Activated T-cell treated with anti-CD3 and anti-CD28 coated beads, Interleukin-2, amount 50 U/mL, for 72 hours (primary cell): Measurements from ENCODE around the gene TTC13. TPM values are rescaled to one million over a fixed set of nuclear protein-coding genes. Genes with fewer than 3 reads are reported as not detected.

Experiments used
- ATAC-seq, 2 donors: fragments of 150-1000 bp; cut with Tn5 transposase; replicated peaks in 1 of 2; 2 replicates each; pipeline ENCODE4 v1.10.0; 2021; ENCODE audit warnings: moderate library complexity in 2 of 2, mild to moderate bottlenecking in 1 of 2
- DNase-seq, 2 donors: peaks; one replicate each; pipeline ENCODE4 v3.0.0; 2021 to 2022; ENCODE audit warnings: mixed read lengths in 1 of 2
- H3K27ac Mint-ChIP-seq: one replicate; pipeline ENCODE4 v1.8.0; 2022; ENCODE audit warnings: mild to moderate bottlenecking, moderate library complexity, mixed read lengths
- H3K27me3 Mint-ChIP-seq: one replicate; pipeline ENCODE4 v1.8.0; 2022; ENCODE audit warnings: low read depth, mixed read lengths
- H3K36me3 Mint-ChIP-seq, 2 donors: one replicate each; pipeline ENCODE4 v1.8.0; 2022; ENCODE audit warnings: mixed read lengths in 2 of 2, mild to moderate bottlenecking in 1 of 2; ENCODE audit not compliant: insufficient read depth in 2 of 2
- H3K4me1 Mint-ChIP-seq: one replicate; pipeline ENCODE4 v1.8.0; 2022; ENCODE audit warnings: low read depth, mixed read lengths
- H3K4me3 Mint-ChIP-seq, 2 donors: one replicate each; pipeline ENCODE4 v1.8.0; 2022; ENCODE audit warnings: mild to moderate bottlenecking in 2 of 2, mixed read lengths in 2 of 2, moderate library complexity in 2 of 2
- H3K9me3 Mint-ChIP-seq, 2 donors: one replicate each; pipeline ENCODE4 v1.8.0; 2022; ENCODE audit warnings: mixed read lengths in 2 of 2
- total RNA-seq, 2 donors: library from RNA; stranded (reverse); gene quantifications; one replicate each; pipeline ENCODE4 v1.2.3, GENCODE V29; 2022

TTC13 gene
- total RNA-seq, 2 donors from 2014 or later: 18.6 to 18.8 TPM

DNA sequence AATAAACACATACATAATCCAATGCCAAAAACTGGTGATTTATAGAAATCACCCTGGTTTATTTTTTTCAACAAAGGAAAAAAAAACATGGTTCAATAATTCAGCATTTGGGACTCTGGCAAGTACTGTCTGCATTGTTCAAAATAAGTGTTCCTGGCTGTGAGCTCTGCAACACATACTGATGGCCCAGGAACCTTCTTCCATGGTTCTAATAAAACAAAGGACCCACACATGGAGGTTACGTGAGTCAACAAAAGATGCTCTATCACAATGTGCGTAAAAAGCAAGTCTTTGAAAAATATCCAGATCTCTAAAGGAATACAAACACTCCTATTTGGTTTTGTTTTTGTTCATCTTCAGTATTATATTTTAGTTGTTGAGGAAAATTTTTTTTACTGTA lies 72.4 kb downstream of the TTC13 start:
- Mint-ChIP-seq H3K36me3 (peaks cover 4 to 6% of the 10 kb centered on the region in 2 donors), H3K4me1 (no peaks in the 10 kb centered on the region), H3K27ac (no peak overlapping the region), H3K4me3 (no peak overlapping the region), H3K9me3 (no peaks in the 10 kb centered on the region), H3K27me3 (no peaks in the 10 kb centered on the region)
- DNase-seq (no peak), ATAC-seq (no peak)

DNA sequence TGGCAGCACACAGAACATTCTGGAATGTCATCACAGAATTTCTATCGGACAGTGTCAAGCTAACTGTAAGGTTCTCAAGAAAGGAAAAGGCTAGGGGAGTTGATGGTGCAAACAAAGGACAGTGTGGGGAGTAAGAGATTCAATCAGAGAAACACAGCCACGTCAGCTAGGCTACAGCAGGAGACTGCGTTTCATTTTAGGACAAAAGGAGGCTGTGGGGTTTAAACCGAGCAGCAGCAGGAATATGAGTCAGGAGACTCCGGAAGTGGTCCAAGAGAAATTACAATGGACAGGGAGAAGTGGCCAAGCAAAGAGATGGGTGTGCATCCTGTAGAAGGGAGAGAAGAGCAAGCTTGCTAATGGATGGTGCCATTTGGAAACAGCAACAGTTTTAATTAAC lies 72.9 kb downstream of the TTC13 start:
- Mint-ChIP-seq H3K4me3 (no peak overlapping the region), H3K27ac (peak overlapping the region; percentile 8), H3K4me1 (no peaks in the 10 kb centered on the region), H3K9me3 (no peaks in the 10 kb centered on the region), H3K27me3 (no peaks in the 10 kb centered on the region), H3K36me3 (peaks cover 4 to 7% of the 10 kb centered on the region in 2 donors)
- ATAC-seq (no peak), DNase-seq (no peak)

DNA sequence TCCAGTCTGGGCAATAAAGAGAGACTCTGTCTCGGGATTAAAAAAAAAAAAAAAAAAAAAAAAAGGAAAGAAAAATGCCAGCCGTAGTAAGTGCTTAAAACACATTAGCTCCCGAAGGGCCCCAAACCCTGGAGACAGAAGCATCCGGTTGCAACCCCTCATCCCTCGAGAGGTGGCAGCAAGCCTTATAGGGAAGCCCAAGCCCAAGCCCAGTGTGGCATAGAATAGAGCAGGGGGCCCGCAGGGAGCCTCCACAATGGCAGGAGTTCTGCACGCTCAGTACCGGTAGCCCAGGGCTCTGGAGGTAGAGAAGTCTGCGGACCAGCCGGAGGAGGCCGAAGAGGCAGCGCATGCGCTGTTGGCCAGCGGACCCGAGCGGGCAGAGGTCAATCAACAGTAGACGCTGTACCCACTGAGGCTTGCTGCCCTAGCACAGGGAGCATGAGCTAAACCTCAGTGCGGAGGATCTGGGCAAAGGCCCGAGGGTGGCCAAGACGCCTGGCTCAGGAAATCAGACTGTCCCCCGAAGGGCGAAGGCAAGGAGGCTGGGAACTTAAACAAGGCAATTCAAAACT lies 76.2 kb downstream of the TTC13 start:
- Mint-ChIP-seq H3K4me3 (no peak overlapping the region), H3K27ac (no peak overlapping the region)

DNA sequence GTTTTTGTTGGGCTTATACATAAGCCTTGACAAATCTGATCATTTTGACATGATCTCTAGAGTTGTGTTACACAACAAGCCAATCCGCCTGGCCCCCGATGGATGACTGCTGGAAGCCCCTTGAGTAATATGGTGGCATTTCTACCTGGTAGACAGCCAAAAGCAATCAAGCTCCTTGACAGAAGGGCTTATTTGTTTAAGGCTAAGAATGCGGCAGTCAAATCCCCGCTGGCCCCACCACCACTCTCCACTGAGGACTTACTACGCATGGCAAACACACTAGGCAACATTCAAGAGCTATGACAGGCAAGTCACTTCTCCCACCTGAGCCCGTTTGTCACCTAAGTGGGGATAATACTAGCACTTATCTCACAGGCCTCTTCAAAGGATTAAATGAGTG lies 77.0 kb downstream of the TTC13 start:
- no peak overlapping the region for H3K4me3 Mint-ChIP-seq
- H3K36me3 Mint-ChIP-seq: peaks cover 0 to 1% of the 10 kb centered on the region in 2 donors

More for the DNA sequence above, 76.2 kb downstream of the TTC13 start:
- H3K9me3 Mint-ChIP-seq: no peaks in the 10 kb centered on the region
- H3K27me3 Mint-ChIP-seq: no peaks in the 10 kb centered on the region
- ATAC-seq (no peak), DNase-seq (no peak)
- peaks cover 0 to 3% of the 10 kb centered on the region in 2 donors for H3K36me3 Mint-ChIP-seq
- H3K4me1 Mint-ChIP-seq: no peaks in the 10 kb centered on the region

DNA sequence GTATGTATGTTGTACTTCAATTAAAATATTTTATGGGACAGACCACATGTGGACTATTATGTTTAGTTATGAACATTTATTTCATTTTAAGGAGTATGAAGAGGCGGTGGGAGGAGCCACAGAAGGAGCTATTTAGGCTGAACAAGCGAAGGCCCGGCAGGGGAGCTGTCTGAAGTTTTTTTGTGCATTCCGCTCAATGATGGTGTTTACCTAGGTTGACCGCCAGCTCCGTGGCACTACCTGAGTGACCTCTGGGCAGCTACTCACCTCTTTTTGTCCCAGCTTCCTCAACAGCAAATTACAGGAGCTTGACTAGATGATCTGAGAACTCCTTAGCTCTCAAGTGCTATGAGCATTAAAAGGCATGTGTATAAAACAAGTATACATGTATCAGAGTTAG lies 77.7 kb downstream of the TTC13 start:
- Mint-ChIP-seq H3K27me3 (no peaks in the 10 kb centered on the region), H3K4me1 (no peaks in the 10 kb centered on the region), H3K9me3 (no peaks in the 10 kb centered on the region), H3K27ac (peak overlapping the region; percentile 51), H3K4me3 (no peak overlapping the region), H3K36me3 (peaks cover 0 to 1% of the 10 kb centered on the region in 2 donors)
- ATAC-seq (no peak), DNase-seq (no peak)

More for the DNA sequence above, 77.0 kb downstream of the TTC13 start:
- Mint-ChIP-seq H3K27ac (no peak overlapping the region), H3K4me1 (no peaks in the 10 kb centered on the region), H3K27me3 (no peaks in the 10 kb centered on the region), H3K9me3 (no peaks in the 10 kb centered on the region)
- DNase-seq: no peak
- no peak for ATAC-seq

DNA sequence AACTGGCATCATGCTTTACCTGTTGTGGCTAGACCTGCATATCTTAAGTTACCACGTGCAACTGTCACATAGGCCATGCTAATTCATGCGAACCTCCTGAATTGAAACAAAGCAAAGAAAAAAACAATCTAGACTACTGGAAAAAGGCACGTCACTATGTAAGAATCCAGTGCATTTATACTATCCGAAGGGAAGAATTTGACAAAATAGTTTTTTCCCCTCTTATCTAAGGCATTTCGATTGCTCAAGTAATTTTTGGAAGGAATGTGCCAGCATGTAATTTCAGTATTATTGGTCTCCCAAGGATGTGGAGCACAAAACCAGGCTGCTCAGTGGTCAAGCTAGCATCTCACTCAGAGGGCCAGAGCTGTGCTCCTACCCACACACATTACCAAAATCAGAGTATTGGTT lies 78.8 kb downstream of the TTC13 start:
- Mint-ChIP-seq H3K9me3 (no peaks in the 10 kb centered on the region), H3K27me3 (no peaks in the 10 kb centered on the region), H3K4me1 (no peaks in the 10 kb centered on the region), H3K27ac (no peak overlapping the region), H3K36me3 (peaks cover 0 to 1% of the 10 kb centered on the region in 2 donors), H3K4me3 (no peak overlapping the region)
- ATAC-seq (no peak), DNase-seq (no peak)

DNA sequence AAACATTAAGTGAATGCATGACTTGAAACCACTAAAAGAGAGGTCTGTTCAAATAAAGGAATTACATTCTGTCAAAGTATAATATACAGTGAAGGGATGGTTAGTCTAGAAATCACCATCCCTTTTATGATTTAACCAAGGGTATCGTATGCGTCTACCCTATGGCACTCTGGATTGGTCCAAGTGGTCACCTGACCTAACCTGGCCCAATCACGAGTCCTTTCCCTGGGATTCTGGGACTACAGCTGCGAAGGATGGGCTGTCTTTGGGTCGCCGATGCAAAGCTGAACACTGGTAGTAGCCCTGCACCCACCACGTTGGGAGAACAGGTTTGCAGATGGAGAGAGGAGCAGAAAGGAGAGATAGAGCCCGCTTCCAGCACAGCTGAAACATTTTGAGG lies 79.9 kb downstream of the TTC13 start:
- Mint-ChIP-seq H3K9me3 (no peaks in the 10 kb centered on the region), H3K27ac (no peak overlapping the region), H3K4me1 (no peaks in the 10 kb centered on the region), H3K27me3 (no peaks in the 10 kb centered on the region), H3K36me3 (peaks cover 0 to 1% of the 10 kb centered on the region in 2 donors), H3K4me3 (no peak overlapping the region)
- DNase-seq (no peak), ATAC-seq (no peak)

DNA sequence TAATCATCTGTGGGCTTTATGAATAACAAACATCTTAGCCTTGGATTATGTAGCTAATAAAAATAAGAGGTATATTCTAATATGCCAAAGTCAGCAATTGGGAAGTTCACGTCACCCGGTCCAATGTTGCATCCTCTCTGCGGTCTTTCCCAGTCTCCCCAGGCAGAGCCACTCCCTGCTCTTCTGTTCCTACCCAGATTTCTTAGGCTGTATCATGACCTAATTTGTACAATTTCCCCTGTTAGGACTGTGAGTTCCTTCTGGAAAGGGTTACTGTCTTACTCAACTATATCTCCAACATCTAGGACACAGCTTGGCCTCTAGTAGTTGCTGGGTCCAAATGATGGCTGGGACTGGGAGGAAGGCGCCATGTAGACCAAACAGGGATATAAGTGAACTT lies 80.5 kb downstream of the TTC13 start:
- H3K9me3 Mint-ChIP-seq: no peaks in the 10 kb centered on the region
- ATAC-seq (no peak), DNase-seq (no peak)
- H3K27ac Mint-ChIP-seq: no peak overlapping the region
- H3K36me3 Mint-ChIP-seq: peaks cover 0 to 1% of the 10 kb centered on the region in 2 donors
- no peaks in the 10 kb centered on the region for H3K27me3 Mint-ChIP-seq
- no peak overlapping the region for H3K4me3 Mint-ChIP-seq
- H3K4me1 Mint-ChIP-seq: no peaks in the 10 kb centered on the region

DNA sequence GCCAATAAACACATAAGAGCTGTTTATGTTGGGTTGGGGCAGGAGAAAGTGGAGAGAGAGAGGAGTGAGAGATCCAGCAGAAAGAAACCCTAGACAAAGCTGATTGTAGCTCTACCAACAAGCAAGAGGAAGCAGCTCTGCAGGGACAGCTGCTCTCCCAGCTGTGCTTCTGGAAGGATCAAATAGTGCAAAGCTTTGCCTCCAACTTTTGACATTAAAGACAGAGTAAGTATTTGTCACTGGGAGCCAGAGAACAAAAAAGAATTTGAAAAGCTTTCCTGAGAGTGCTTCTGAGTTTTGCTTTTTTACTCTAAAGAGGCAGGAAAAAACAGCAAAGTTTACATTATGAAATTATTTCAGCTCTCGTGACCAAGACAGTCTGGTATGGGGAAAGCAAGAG lies 81.9 kb downstream of the TTC13 start:
- no peaks in the 10 kb centered on the region for H3K9me3 Mint-ChIP-seq
- peaks cover 0 to 1% of the 10 kb centered on the region in 2 donors for H3K36me3 Mint-ChIP-seq
- no peak overlapping the region for H3K27ac Mint-ChIP-seq
- no peak overlapping the region for H3K4me3 Mint-ChIP-seq
- no peaks in the 10 kb centered on the region for H3K27me3 Mint-ChIP-seq
- H3K4me1 Mint-ChIP-seq: no peaks in the 10 kb centered on the region
- no peak for ATAC-seq
- no peak for DNase-seq

DNA sequence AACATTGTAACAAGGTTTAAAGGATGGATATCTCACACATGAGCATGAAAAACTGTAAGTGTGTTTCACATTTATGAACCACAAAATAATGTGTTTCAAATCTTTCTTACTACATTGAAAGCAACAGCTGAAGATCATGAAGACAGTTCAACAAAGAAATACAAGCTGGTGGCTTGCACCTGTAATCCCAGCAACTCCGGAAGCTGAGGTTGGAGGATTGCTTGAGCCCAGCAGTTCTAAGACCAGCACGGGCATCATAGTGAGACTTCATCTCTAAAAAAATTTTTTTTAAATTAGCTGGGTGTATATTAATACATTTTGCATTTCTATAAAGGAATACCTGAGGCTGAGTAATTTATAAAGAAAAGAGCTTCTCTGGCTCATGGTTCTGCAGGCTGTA lies 83.2 kb downstream of the TTC13 start:
- H3K9me3 Mint-ChIP-seq: no peaks in the 10 kb centered on the region
- DNase-seq (no peak), ATAC-seq (no peak)
- no peaks in the 10 kb centered on the region for H3K27me3 Mint-ChIP-seq
- no peak overlapping the region for H3K27ac Mint-ChIP-seq
- H3K36me3 Mint-ChIP-seq: no peaks in the 10 kb centered on the region
- H3K4me3 Mint-ChIP-seq: no peak overlapping the region
- no peaks in the 10 kb centered on the region for H3K4me1 Mint-ChIP-seq

DNA sequence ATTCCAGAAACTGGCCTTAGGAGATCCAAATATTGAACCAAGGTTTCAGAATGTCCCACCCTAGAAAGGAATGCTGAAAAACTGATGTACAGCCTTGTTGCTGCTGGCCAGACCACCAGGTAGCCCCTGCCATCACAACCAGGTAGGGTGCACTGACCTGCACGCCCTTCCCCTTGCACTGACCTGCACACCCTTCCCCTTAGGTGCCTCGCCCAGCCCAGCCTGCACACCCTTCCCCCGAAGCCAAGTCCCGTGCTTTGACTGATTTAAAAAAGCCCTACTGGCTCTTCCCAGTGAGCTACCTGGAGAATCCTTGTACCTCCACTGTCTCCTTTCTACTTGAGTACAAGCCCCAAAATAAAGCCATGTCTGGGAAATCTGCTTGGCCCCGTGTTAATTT lies 84.0 kb downstream of the TTC13 start:
- Mint-ChIP-seq H3K27ac (no peak overlapping the region), H3K36me3 (no peaks in the 10 kb centered on the region), H3K4me3 (no peak overlapping the region), H3K27me3 (no peaks in the 10 kb centered on the region), H3K9me3 (no peaks in the 10 kb centered on the region), H3K4me1 (no peaks in the 10 kb centered on the region)
- DNase-seq (no peak), ATAC-seq (no peak)

DNA sequence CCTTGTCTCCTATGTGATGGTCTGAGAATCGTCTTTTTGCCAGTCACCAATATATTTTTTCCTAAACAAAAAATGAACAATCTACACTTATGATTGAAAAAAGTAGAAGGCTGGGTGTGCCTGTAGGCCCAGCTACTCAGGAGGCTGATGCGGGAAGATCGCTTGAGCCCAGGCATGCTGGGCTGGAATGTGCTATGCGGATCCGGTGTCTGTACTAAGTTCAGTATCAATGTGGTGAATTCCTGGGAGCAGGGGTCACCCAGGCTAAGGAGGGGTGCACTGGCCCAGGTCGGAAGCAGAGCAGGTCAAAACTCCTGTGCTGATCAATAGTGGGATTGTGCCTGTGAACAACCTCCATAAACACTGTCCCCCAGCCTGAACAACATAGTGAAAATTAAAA lies 84.6 kb downstream of the TTC13 start:
- no peak overlapping the region for H3K4me3 Mint-ChIP-seq
- no peak for ATAC-seq
- no peaks in the 10 kb centered on the region for H3K9me3 Mint-ChIP-seq
- H3K27ac Mint-ChIP-seq: no peak overlapping the region
- no peaks in the 10 kb centered on the region for H3K36me3 Mint-ChIP-seq
- H3K4me1 Mint-ChIP-seq: no peaks in the 10 kb centered on the region
- no peak for DNase-seq
- H3K27me3 Mint-ChIP-seq: peaks cover 6% of the 10 kb centered on the region

DNA sequence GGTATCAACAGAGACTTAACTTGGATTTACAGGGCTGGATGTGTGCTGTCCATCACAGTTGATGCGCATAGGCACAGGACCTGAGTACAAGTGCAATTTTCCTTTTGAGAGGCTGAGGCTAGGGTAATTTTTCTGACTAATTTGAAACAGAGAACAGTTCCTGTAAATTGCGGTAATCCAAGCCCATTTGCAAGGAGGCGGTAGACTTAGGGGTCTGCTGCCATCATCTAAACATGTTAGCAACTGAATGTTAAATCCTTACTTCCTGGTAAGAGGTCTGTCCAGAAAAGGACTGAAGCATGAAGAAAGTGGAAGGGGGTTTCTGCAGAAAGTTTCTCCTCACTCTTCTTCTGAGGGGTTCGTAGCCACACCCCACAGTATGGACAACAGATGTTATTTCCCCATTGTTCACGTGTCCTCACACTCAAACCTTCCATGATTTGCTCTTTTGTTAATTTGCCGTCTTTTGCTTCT lies 86.6 kb downstream of the TTC13 start:
- H3K27me3 Mint-ChIP-seq: peaks cover 17% of the 10 kb centered on the region
- ATAC-seq (no peak), DNase-seq (no peak)
- no peaks in the 10 kb centered on the region for H3K4me1 Mint-ChIP-seq
- no peaks in the 10 kb centered on the region for H3K36me3 Mint-ChIP-seq
- H3K9me3 Mint-ChIP-seq: no peaks in the 10 kb centered on the region
- H3K4me3 Mint-ChIP-seq: no peak overlapping the region
- H3K27ac Mint-ChIP-seq: no peak overlapping the region

DNA sequence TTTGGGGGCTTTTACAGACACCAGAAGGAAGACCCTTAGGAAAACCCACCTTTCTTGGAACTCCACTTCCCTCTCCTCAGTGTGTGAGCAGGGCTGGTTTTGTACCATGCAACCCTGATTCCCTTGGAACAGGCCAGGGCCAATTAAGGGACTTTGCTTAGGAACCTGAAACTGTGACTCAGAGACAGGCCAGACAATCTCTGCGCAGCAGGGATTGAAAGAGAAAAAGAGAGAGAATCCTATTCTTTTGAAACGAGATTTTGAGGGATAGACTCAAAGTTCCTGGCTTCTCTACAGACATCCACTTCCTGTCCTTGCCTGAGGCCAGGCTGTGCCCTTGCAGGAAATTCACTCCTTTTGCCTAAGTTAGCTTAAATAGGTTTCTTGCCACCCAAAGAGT lies 87.2 kb downstream of the TTC13 start:
- H3K36me3 Mint-ChIP-seq: no peaks in the 10 kb centered on the region
- no peak for ATAC-seq
- H3K4me1 Mint-ChIP-seq: no peaks in the 10 kb centered on the region

More for the DNA sequence above, 87.2 kb downstream of the TTC13 start:
- Mint-ChIP-seq H3K4me3 (no peak overlapping the region), H3K9me3 (no peaks in the 10 kb centered on the region), H3K27ac (no peak overlapping the region), H3K27me3 (peaks cover 17% of the 10 kb centered on the region)
- DNase-seq: no peak
